A549 (cell line): ENCODE data around the gene RTCB.

ENCODE experiments used
- EHF ChIP-seq: fragments of 250-450 bp; sonication (Bioruptor Pico); IDR thresholded peaks from 2 replicates; pipeline ENCODE4 v1.5.0; 2020; ENCODE audit warnings: mild to moderate bottlenecking
- EHMT2 ChIP-seq: fragments of 200-600 bp; sonication (generic); IDR thresholded peaks from 2 replicates; pipeline ENCODE4 v1.6.1; 2016; ENCODE audit warnings: antibody characterized with exemption, low read depth, mild to moderate bottlenecking, moderate library complexity
- ESRRA ChIP-seq: fragments of 150-350 bp; IDR thresholded peaks from 2 replicates; pipeline ENCODE4 v1.6.1; 2014; ENCODE audit warnings: mild to moderate bottlenecking, low read length, borderline replicate concordance
- KDM1A ChIP-seq: fragments of 200-600 bp; sonication (generic); IDR thresholded peaks from 2 replicates; pipeline ENCODE4 v1.6.1; 2016; ENCODE audit warnings: low read depth, mild to moderate bottlenecking
- NFE2L2 ChIP-seq: fragments of 150-350 bp; conservative IDR thresholded peaks from 2 replicates; pipeline ENCODE4 v1.6.1; 2014; ENCODE audit warnings: low read length
- NPAS2 ChIP-seq: fragments of 250-450 bp; sonication (Bioruptor Pico); IDR thresholded peaks from 2 replicates; pipeline ENCODE4 v1.8.0; 2022; ENCODE audit warnings: mild to moderate bottlenecking, moderate library complexity, borderline replicate concordance
- PHF8 ChIP-seq: fragments of 200-600 bp; sonication (generic); IDR thresholded peaks from 2 replicates; pipeline ENCODE4 v1.6.1; 2016; ENCODE audit warnings: low read depth, mild to moderate bottlenecking, antibody characterized with exemption, moderate library complexity, borderline replicate concordance
- POLR2A ChIP-seq: IDR thresholded peaks from 2 replicates; pipeline ENCODE4 v1.6.1; 2012; ENCODE audit warnings: mild to moderate bottlenecking, low read length
- POLR2AphosphoS2 ChIP-seq: conservative IDR thresholded peaks from 2 replicates; pipeline ENCODE4 v1.6.1; 2012; ENCODE audit warnings: low read length, improper control_type of control experiment, inconsistent platforms
- RCOR1 ChIP-seq: fragments of 150-350 bp; IDR thresholded peaks from 2 replicates; pipeline ENCODE4 v1.6.1; 2014; ENCODE audit warnings: antibody characterized with exemption, low read length, low read depth
- TF ChIP-seq, protein P1 (sequence below): fragments of >200 bp; sonication (Bioruptor Twin); formaldehyde crosslinking; IDR thresholded peaks from 3 replicates; pipeline ENCODE4 v1.5.1; 2016
- TF ChIP-seq, protein P2 (sequence below): fragments of 200-600 bp; sonication (generic); IDR thresholded peaks from 2 replicates; pipeline ENCODE4 v1.6.1; 2016; ENCODE audit warnings: antibody characterized with exemption, mild to moderate bottlenecking, moderate library complexity

DNA sequence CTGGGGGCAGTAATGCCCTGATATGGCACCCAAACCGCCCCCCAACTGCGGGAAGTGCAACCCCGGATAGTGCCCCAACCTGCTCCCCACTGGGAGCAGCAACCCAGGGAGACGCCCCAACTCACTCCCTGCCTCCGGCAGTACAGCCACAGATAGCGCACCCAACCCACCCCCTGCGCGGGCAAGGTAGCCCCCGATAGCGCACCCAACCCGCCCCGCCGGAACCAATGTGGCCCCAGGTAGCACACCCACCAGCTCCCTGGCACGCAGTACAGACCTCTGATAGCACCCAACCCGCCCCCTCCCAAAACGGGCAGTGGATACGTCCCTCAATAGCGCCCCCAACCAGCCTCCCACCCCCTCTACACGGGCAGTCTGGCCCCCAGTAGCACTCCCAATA is 58.2 kb downstream of the RTCB start:
- no peak for TF ChIP-seq EHF (CRISPR knock-in tag)
- TF ChIP-seq, protein P1, sequence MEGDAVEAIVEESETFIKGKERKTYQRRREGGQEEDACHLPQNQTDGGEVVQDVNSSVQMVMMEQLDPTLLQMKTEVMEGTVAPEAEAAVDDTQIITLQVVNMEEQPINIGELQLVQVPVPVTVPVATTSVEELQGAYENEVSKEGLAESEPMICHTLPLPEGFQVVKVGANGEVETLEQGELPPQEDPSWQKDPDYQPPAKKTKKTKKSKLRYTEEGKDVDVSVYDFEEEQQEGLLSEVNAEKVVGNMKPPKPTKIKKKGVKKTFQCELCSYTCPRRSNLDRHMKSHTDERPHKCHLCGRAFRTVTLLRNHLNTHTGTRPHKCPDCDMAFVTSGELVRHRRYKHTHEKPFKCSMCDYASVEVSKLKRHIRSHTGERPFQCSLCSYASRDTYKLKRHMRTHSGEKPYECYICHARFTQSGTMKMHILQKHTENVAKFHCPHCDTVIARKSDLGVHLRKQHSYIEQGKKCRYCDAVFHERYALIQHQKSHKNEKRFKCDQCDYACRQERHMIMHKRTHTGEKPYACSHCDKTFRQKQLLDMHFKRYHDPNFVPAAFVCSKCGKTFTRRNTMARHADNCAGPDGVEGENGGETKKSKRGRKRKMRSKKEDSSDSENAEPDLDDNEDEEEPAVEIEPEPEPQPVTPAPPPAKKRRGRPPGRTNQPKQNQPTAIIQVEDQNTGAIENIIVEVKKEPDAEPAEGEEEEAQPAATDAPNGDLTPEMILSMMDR = no peak
- no peak for TF ChIP-seq ESRRA
- no peak for TF ChIP-seq KDM1A
- no peak for TF ChIP-seq EHMT2
- no peak for TF ChIP-seq POLR2A
- TF ChIP-seq NFE2L2 = no peak
- TF ChIP-seq, protein P2, sequence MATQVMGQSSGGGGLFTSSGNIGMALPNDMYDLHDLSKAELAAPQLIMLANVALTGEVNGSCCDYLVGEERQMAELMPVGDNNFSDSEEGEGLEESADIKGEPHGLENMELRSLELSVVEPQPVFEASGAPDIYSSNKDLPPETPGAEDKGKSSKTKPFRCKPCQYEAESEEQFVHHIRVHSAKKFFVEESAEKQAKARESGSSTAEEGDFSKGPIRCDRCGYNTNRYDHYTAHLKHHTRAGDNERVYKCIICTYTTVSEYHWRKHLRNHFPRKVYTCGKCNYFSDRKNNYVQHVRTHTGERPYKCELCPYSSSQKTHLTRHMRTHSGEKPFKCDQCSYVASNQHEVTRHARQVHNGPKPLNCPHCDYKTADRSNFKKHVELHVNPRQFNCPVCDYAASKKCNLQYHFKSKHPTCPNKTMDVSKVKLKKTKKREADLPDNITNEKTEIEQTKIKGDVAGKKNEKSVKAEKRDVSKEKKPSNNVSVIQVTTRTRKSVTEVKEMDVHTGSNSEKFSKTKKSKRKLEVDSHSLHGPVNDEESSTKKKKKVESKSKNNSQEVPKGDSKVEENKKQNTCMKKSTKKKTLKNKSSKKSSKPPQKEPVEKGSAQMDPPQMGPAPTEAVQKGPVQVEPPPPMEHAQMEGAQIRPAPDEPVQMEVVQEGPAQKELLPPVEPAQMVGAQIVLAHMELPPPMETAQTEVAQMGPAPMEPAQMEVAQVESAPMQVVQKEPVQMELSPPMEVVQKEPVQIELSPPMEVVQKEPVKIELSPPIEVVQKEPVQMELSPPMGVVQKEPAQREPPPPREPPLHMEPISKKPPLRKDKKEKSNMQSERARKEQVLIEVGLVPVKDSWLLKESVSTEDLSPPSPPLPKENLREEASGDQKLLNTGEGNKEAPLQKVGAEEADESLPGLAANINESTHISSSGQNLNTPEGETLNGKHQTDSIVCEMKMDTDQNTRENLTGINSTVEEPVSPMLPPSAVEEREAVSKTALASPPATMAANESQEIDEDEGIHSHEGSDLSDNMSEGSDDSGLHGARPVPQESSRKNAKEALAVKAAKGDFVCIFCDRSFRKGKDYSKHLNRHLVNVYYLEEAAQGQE = no peak
- TF ChIP-seq NPAS2 (CRISPR knock-in tag) = no peak
- TF ChIP-seq RCOR1 = no peak
- TF ChIP-seq POLR2AphosphoS2 = no peak
- TF ChIP-seq PHF8 = no peak
